CD4-positive, CD25-positive, alpha-beta regulatory T cell (primary cell): ENCODE results near the gene WNK2. TPM values are rescaled to one million over a fixed set of nuclear protein-coding genes. Genes with fewer than 3 reads are reported as not detected.
A peak's percentile ranks its signal among the peaks of the same experiment; 100 is the strongest.

Experiments used
- ATAC-seq, 2 donors: fragments of 150-1000 bp; cut with Tn5 transposase; one replicate each; pipeline ENCODE4 v1.10.0; 2021; ENCODE audit warnings: low read depth in 2 of 2, moderate number of reproducible peaks in 2 of 2, moderate library complexity in 1 of 2
- DNase-seq, 3 donors: peaks; one replicate each; pipeline versions ENCODE4 v3.0.0 to v3.0.0-alpha.2; 2012 to 2022; ENCODE audit warnings: mixed read lengths in 1 of 3
- H3K27ac ChIP-seq: one replicate; pipeline ENCODE4 v1.7.0; 2013; ENCODE audit warnings: mild to moderate bottlenecking, low read length; ENCODE audit not compliant: insufficient read depth, poor library complexity, severe bottlenecking
- H3K27me3 ChIP-seq: one replicate; pipeline ENCODE4 v1.7.0; 2013; ENCODE audit warnings: low read length; ENCODE audit not compliant: control insufficient read depth, insufficient read depth
- H3K36me3 ChIP-seq: one replicate; pipeline ENCODE4 v1.7.0; 2013; ENCODE audit warnings: mild to moderate bottlenecking, low read length, moderate library complexity; ENCODE audit not compliant: control insufficient read depth, insufficient read depth
- H3K4me1 ChIP-seq: 2 replicates; pipeline ENCODE4 v1.7.0; 2013; ENCODE audit warnings: mild to moderate bottlenecking, low read length; ENCODE audit not compliant: insufficient read depth, control insufficient read depth, poor library complexity, severe bottlenecking
- H3K4me3 ChIP-seq: one replicate; pipeline ENCODE4 v1.7.0; 2013; ENCODE audit warnings: low read depth, mild to moderate bottlenecking, low read length, moderate library complexity
- H3K9me3 ChIP-seq, 2 experiments: 1 replicate in 1 of 2; 2 replicates in 1 of 2; pipeline ENCODE4 v1.7.0; 2013; ENCODE audit warnings: low read length in 2 of 2, mild to moderate bottlenecking in 1 of 2, moderate library complexity in 1 of 2; ENCODE audit not compliant: control insufficient read depth in 2 of 2
- H3K27ac Mint-ChIP-seq, 3 donors: one replicate each; pipeline ENCODE4 v1.8.0; 2020 to 2022; ENCODE audit warnings: mild to moderate bottlenecking in 3 of 3, mixed read lengths in 3 of 3, moderate library complexity in 2 of 3
- H3K27me3 Mint-ChIP-seq: one replicate; pipeline ENCODE4 v1.8.0; 2022; ENCODE audit warnings: mild to moderate bottlenecking, mixed read lengths
- H3K36me3 Mint-ChIP-seq: one replicate; pipeline ENCODE4 v1.8.0; 2020; ENCODE audit warnings: mixed read lengths
- H3K4me1 Mint-ChIP-seq, 4 donors: one replicate each; pipeline ENCODE4 v1.8.0; 2020 to 2022; ENCODE audit warnings: mixed read lengths in 4 of 4, mild to moderate bottlenecking in 1 of 4
- H3K4me3 Mint-ChIP-seq, 4 donors: one replicate each; pipeline ENCODE4 v1.8.0; 2020 to 2022; ENCODE audit warnings: mild to moderate bottlenecking in 4 of 4, mixed read lengths in 4 of 4, moderate library complexity in 3 of 4
- H3K9me3 Mint-ChIP-seq, 7 donors: one replicate each; pipeline ENCODE4 v1.8.0; 2020 to 2022; ENCODE audit warnings: mixed read lengths in 7 of 7, mild to moderate bottlenecking in 3 of 7, moderate library complexity in 2 of 7
- polyA plus RNA-seq, 4 donors: library from polyadenylated mRNA; unstranded; fragments of 300-500 nt; fragmentation: Illumina TruSeq; gene quantifications; one replicate each; pipeline ENCODE4 v1.2.3, GENCODE V29; 2021
- total RNA-seq: library from RNA; stranded (reverse); gene quantifications from one replicate; pipeline ENCODE4 v1.2.3, GENCODE V29; 2022

WNK2 gene
- total and polyA plus RNA-seq, 5 donors from 2014 or later: 0.22 TPM; not detected in 4

- peak overlapping the region in 1 of 3 donors; percentile 23 for H3K27ac Mint-ChIP-seq
These were observed 114.8 kb downstream of the WNK2 start for GRCh38 chr9:93298498-93299417.

GRCh38 chr9:93299418-93300174, 115.7 kb downstream of the WNK2 start:
- H3K4me3 Mint-ChIP-seq: no peak overlapping the region
- ATAC-seq: no peak

More at GRCh38 chr9:93298498-93299417, 114.8 kb downstream of the WNK2 start:
- peaks cover 0 to 42% (median 9%) of the 10 kb centered on the region in 4 donors for H3K4me1 Mint-ChIP-seq
- ATAC-seq (no peak), DNase-seq (no peak)
- H3K36me3 Mint-ChIP-seq: no peaks in the 10 kb centered on the region
- H3K27me3 ChIP-seq: no peaks in the 10 kb centered on the region
- H3K27me3 Mint-ChIP-seq: no peaks in the 10 kb centered on the region
- peaks cover 3% of the 10 kb centered on the region for H3K4me1 ChIP-seq
- no peak overlapping the region for H3K4me3 ChIP-seq
- no peak overlapping the region for H3K27ac ChIP-seq
- H3K36me3 ChIP-seq: no peaks in the 10 kb centered on the region
- H3K4me3 Mint-ChIP-seq: no peak overlapping the region
- no peaks in the 10 kb centered on the region for H3K9me3 ChIP-seq
- H3K9me3 Mint-ChIP-seq: peaks cover 0 to 2% (median 0%) of the 10 kb centered on the region in 7 donors

GRCh38 chr9:93300175-93300572, 116.2 kb downstream of the WNK2 start:
- H3K4me1 ChIP-seq: peaks cover 3% of the 10 kb centered on the region
- H3K27me3 ChIP-seq: no peaks in the 10 kb centered on the region
- H3K27ac ChIP-seq: no peak overlapping the region
- Mint-ChIP-seq H3K27me3 (no peaks in the 10 kb centered on the region), H3K27ac (no peak overlapping the region), H3K4me1 (peaks cover 0 to 29% (median 5%) of the 10 kb centered on the region in 4 donors), H3K9me3 (peaks cover 0 to 2% (median 0%) of the 10 kb centered on the region in 7 donors), H3K4me3 (no peak overlapping the region), H3K36me3 (no peaks in the 10 kb centered on the region)
- H3K9me3 ChIP-seq: no peaks in the 10 kb centered on the region
- no peaks in the 10 kb centered on the region for H3K36me3 ChIP-seq
- DNase-seq (no peak), ATAC-seq (no peak)
- no peak overlapping the region for H3K4me3 ChIP-seq

More at GRCh38 chr9:93299418-93300174, 115.7 kb downstream of the WNK2 start:
- no peak overlapping the region for H3K27ac ChIP-seq
- H3K4me3 ChIP-seq: no peak overlapping the region
- no peaks in the 10 kb centered on the region for H3K36me3 ChIP-seq
- DNase-seq: no peak
- Mint-ChIP-seq H3K9me3 (peaks cover 0 to 2% (median 0%) of the 10 kb centered on the region in 7 donors), H3K36me3 (no peaks in the 10 kb centered on the region), H3K4me1 (peaks cover 0 to 34% (median 5%) of the 10 kb centered on the region in 4 donors), H3K27me3 (no peaks in the 10 kb centered on the region), H3K27ac (peak overlapping the region in 1 of 3 donors; percentile 21)
- H3K4me1 ChIP-seq: peaks cover 3% of the 10 kb centered on the region
- no peaks in the 10 kb centered on the region for H3K9me3 ChIP-seq
- H3K27me3 ChIP-seq: no peaks in the 10 kb centered on the region

GRCh38 chr9:93300585-93301081, 116.7 kb downstream of the WNK2 start:
- ATAC-seq: no peak
- H3K27ac Mint-ChIP-seq: no peak overlapping the region
- H3K9me3 Mint-ChIP-seq: peaks cover 0 to 2% (median 0%) of the 10 kb centered on the region in 7 donors
- Histone ChIP-seq H3K4me3 (no peak overlapping the region), H3K4me1 (peaks cover 3% of the 10 kb centered on the region), H3K9me3 (no peaks in the 10 kb centered on the region), H3K36me3 (no peaks in the 10 kb centered on the region), H3K27me3 (no peaks in the 10 kb centered on the region), H3K27ac (no peak overlapping the region)
- peaks cover 0 to 29% (median 5%) of the 10 kb centered on the region in 4 donors for H3K4me1 Mint-ChIP-seq
- H3K36me3 Mint-ChIP-seq: no peaks in the 10 kb centered on the region
- H3K27me3 Mint-ChIP-seq: no peaks in the 10 kb centered on the region
- DNase-seq: no peak
- H3K4me3 Mint-ChIP-seq: no peak overlapping the region

GRCh38 chr9:93301291-93301811, 117.4 kb downstream of the WNK2 start:
- H3K4me1 Mint-ChIP-seq: peaks cover 0 to 29% (median 5%) of the 10 kb centered on the region in 4 donors
- no peak overlapping the region for H3K4me3 Mint-ChIP-seq
- peaks cover 3% of the 10 kb centered on the region for H3K4me1 ChIP-seq

GRCh38 chr9:93301911-93302541, 118.1 kb downstream of the WNK2 start:
- Mint-ChIP-seq H3K4me1 (peaks cover 0 to 29% (median 5%) of the 10 kb centered on the region in 4 donors), H3K27ac (peak overlapping the region in 2 of 3 donors; percentile 54 to 65), H3K36me3 (no peaks in the 10 kb centered on the region), H3K27me3 (no peaks in the 10 kb centered on the region), H3K9me3 (peaks cover 0 to 2% (median 0%) of the 10 kb centered on the region in 7 donors), H3K4me3 (no peak overlapping the region)
- H3K27me3 ChIP-seq: no peaks in the 10 kb centered on the region
- H3K4me3 ChIP-seq: no peak overlapping the region
- H3K27ac ChIP-seq: no peak overlapping the region
- DNase-seq: no peak
- no peak for ATAC-seq
- H3K9me3 ChIP-seq: no peaks in the 10 kb centered on the region
- H3K36me3 ChIP-seq: no peaks in the 10 kb centered on the region
- H3K4me1 ChIP-seq: peaks cover 3% of the 10 kb centered on the region

More at GRCh38 chr9:93301291-93301811, 117.4 kb downstream of the WNK2 start:
- no peak overlapping the region for H3K27ac ChIP-seq
- Mint-ChIP-seq H3K27ac (no peak overlapping the region), H3K9me3 (peaks cover 0 to 2% (median 0%) of the 10 kb centered on the region in 7 donors), H3K36me3 (no peaks in the 10 kb centered on the region), H3K27me3 (no peaks in the 10 kb centered on the region)
- ATAC-seq (no peak), DNase-seq (no peak)
- H3K9me3 ChIP-seq: no peaks in the 10 kb centered on the region
- no peak overlapping the region for H3K4me3 ChIP-seq
- no peaks in the 10 kb centered on the region for H3K36me3 ChIP-seq
- H3K27me3 ChIP-seq: no peaks in the 10 kb centered on the region
